Measurements from ENCODE around the gene C6orf89. TPM values are rescaled to one million over a fixed set of nuclear protein-coding genes. Genes with fewer than 3 reads are reported as not detected.

The C6orf89 gene
- total and polyA plus RNA-seq, 2 of the 13 experiments (the other 11 are each of a cell fraction or from before 2014, with no cell fraction given), result 22.1 to 32.2 TPM

GRCh38 chr6:36852481-36853147, 33.1 kb upstream of the C6orf89 start (continued):
- TF ChIP-seq ZNF576 (CRISPR knock-in tag; IDR thresholded peaks at IDR 0.05), result no peak
- no peak for TF ChIP-seq CHD2 (IDR thresholded peaks at IDR 0.05; ENCODE audit: low read depth, low read length)
- TF ChIP-seq ZNF775 (CRISPR knock-in tag; IDR thresholded peaks at IDR 0.05; ENCODE audit: borderline replicate concordance), result no peak
- no peak for TF ChIP-seq STAT5B (CRISPR knock-in tag; IDR thresholded peaks at IDR 0.05)
- no peak for TF ChIP-seq ZNF253 (CRISPR knock-in tag; IDR thresholded peaks at IDR 0.05; ENCODE audit: borderline replicate concordance)
- TF ChIP-seq MXD3 (CRISPR knock-in tag; IDR thresholded peaks at IDR 0.05), result no peak
- no peak for TF ChIP-seq TFDP1 (CRISPR knock-in tag; IDR thresholded peaks at IDR 0.05; ENCODE audit: borderline replicate concordance)
- no peak for TF ChIP-seq ZNF710 (CRISPR knock-in tag; IDR thresholded peaks at IDR 0.05; ENCODE audit: borderline replicate concordance)
- TF ChIP-seq E2F2 (CRISPR knock-in tag; IDR thresholded peaks at IDR 0.05; ENCODE audit: borderline replicate concordance), result no peak
- no peak for TF ChIP-seq ZNF746 (CRISPR knock-in tag; IDR thresholded peaks at IDR 0.05)
- TF ChIP-seq HOXD1 (CRISPR knock-in tag; IDR thresholded peaks at IDR 0.05), result no peak
- TF ChIP-seq ZNF777 (CRISPR knock-in tag; IDR thresholded peaks at IDR 0.05), result no peak
- TF ChIP-seq CREB1 (IDR thresholded peaks at IDR 0.05), result no peak
- no peak for TF ChIP-seq CREB1 (CRISPR knock-in tag; IDR thresholded peaks at IDR 0.05)
- TF ChIP-seq ZBTB42 (CRISPR knock-in tag; IDR thresholded peaks at IDR 0.05), result no peak
- TF ChIP-seq SOX6 (IDR thresholded peaks at IDR 0.05), result no peak
- TF ChIP-seq SOX6 (CRISPR knock-in tag; IDR thresholded peaks at IDR 0.05), result no peak
- TF ChIP-seq SSRP1 (CRISPR knock-in tag; IDR thresholded peaks at IDR 0.05), result no peak

All from HepG2 (cell line).